ENCODE data around the gene PPP1R15A. TPM values are rescaled to one million over a fixed set of nuclear protein-coding genes. Genes with fewer than 3 reads are reported as not detected.
"Not testable (repeated sequence)": the region's sequence is repeated elsewhere in the genome, so short reads cannot be mapped to it uniquely, and the experiment has no call there.

The PPP1R15A gene
- total RNA-seq, 2 experiments from 2014 or later, result 60.8 to 65.4 TPM

DNA sequence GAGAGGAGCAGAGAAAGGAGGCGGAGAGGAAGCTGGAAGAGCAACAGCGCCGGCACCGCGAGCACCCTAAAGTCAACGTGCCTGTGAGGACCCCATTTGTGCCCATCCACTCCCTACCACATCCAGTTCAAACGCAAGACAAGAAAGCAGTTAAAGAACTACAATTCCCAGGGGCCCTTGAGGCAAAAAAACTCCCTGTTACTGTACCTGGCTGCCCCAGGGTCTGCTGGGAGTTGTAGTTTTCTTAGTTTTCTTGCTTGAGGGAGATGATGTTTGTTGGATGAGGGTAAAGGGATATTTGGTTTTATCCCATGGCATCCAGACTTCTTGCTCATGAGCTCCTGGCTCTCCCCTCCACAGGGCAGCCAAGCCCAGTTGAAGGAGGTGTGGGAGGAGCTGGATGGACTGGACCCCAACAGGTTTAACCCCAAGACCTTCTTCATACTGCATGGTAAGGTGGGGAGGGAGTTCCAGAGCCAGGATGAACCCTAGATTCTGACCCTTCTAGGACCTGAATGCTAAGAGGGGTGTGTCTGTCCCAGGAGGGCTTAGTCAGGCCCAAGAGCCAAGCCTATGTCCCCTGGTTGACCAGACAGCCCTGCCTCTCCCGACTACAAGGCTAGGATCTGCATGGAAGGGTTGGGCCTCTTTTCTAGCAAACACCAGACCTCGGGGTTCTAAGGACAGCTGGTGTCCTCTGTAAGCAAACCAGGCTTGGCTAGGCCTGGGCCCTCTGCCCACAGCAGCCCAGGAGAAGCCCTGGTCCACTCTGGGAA, 41.1 kb downstream of the PPP1R15A start:
- H3K4me1 Mint-ChIP-seq, result no peaks in the 10 kb centered on the region
- no peak overlapping the region for H3K4me3 Mint-ChIP-seq
- no peak for DNase-seq
- no peaks in the 10 kb centered on the region for H3K9me3 Mint-ChIP-seq
- no peak overlapping the region for H3K27ac Mint-ChIP-seq
- H3K27me3 Mint-ChIP-seq, result no peaks in the 10 kb centered on the region
- peaks cover 35% of the 10 kb centered on the region for H3K36me3 Mint-ChIP-seq

DNA sequence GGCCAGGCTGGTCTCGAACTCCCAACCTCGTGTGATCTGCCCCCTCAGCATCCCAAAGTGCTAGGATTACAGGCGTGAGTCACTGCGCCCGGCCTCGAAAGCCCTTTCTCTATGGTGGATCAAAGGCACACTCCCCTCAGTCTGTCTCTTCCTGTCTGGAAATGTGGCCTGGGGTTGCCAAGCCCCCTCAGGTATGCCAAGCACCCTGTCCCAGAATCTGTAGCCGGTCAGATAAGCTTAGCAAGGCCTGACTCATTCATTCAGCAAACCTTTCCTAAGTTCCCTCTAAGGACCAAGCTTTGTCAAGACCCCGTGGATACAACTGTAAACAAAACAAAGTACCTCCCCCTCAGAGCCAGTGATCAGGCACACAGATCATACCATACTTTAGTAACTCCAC, 42.0 kb downstream of the PPP1R15A start:
- Mint-ChIP-seq H3K9me3 (no peaks in the 10 kb centered on the region), H3K4me1 (no peaks in the 10 kb centered on the region), H3K27ac (no peak overlapping the region), H3K36me3 (peaks cover 41% of the 10 kb centered on the region), H3K27me3 (no peaks in the 10 kb centered on the region), H3K4me3 (no peak overlapping the region)
- no peak for DNase-seq

DNA sequence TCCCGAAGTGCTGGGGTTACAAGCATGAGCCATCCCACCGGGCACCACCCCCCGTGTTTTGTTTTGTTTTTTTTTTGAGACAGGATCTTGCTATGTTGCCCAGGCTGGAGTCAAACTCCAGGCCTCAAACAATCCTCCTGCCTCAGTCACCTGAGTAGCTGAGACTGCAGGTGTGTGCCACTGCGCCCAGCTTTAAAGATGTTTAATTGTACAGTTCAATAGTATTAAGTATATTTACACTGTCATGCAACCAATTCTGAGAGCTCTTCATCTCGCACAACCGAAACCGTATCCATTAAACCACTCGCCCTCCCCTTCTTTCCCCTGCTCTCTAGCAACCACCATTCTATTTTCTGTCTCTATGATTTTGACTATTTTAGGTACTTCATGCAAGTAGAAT, 43.5 kb downstream of the PPP1R15A start:
- H3K27me3 Mint-ChIP-seq, result no peaks in the 10 kb centered on the region
- H3K4me1 Mint-ChIP-seq, result no peaks in the 10 kb centered on the region
- H3K36me3 Mint-ChIP-seq, result peaks cover 33% of the 10 kb centered on the region
- H3K9me3 Mint-ChIP-seq, result no peaks in the 10 kb centered on the region
- no peak overlapping the region for H3K4me3 Mint-ChIP-seq
- DNase-seq, result no peak
- H3K27ac Mint-ChIP-seq, result no peak overlapping the region

GRCh38 chr19:48918071-48918470, 45.9 kb downstream of the PPP1R15A start:
- Mint-ChIP-seq H3K4me3 (no peak overlapping the region), H3K27me3 (no peaks in the 10 kb centered on the region), H3K9me3 (no peaks in the 10 kb centered on the region), H3K36me3 (peaks cover 18% of the 10 kb centered on the region), H3K27ac (no peak overlapping the region), H3K4me1 (no peaks in the 10 kb centered on the region)
- no peak for DNase-seq

- Mint-ChIP-seq H3K27ac (no peak overlapping the region), H3K4me3 (no peak overlapping the region), H3K36me3 (peaks cover 18% of the 10 kb centered on the region), H3K9me3 (no peaks in the 10 kb centered on the region), H3K27me3 (no peaks in the 10 kb centered on the region), H3K4me1 (no peaks in the 10 kb centered on the region)
- no peak for DNase-seq
Observed at GRCh38 chr19:48918801-48919247, 46.6 kb downstream of the PPP1R15A start.

GRCh38 chr19:48919271-48919670, 47.0 kb downstream of the PPP1R15A start:
- not testable (repeated sequence) for H3K4me1 Mint-ChIP-seq, H3K27ac Mint-ChIP-seq, H3K9me3 Mint-ChIP-seq, H3K27me3 Mint-ChIP-seq, DNase-seq, H3K4me3 Mint-ChIP-seq
- peaks cover 14% of the 10 kb centered on the region for H3K36me3 Mint-ChIP-seq

- Mint-ChIP-seq H3K27ac (peak overlapping the region; percentile 16), H3K36me3 (peaks cover 10% of the 10 kb centered on the region), H3K9me3 (no peaks in the 10 kb centered on the region), H3K27me3 (no peaks in the 10 kb centered on the region), H3K4me1 (no peaks in the 10 kb centered on the region), H3K4me3 (no peak overlapping the region)
- no peak for DNase-seq
Observed at GRCh38 chr19:48920949-48921348, 48.7 kb downstream of the PPP1R15A start.

DNA sequence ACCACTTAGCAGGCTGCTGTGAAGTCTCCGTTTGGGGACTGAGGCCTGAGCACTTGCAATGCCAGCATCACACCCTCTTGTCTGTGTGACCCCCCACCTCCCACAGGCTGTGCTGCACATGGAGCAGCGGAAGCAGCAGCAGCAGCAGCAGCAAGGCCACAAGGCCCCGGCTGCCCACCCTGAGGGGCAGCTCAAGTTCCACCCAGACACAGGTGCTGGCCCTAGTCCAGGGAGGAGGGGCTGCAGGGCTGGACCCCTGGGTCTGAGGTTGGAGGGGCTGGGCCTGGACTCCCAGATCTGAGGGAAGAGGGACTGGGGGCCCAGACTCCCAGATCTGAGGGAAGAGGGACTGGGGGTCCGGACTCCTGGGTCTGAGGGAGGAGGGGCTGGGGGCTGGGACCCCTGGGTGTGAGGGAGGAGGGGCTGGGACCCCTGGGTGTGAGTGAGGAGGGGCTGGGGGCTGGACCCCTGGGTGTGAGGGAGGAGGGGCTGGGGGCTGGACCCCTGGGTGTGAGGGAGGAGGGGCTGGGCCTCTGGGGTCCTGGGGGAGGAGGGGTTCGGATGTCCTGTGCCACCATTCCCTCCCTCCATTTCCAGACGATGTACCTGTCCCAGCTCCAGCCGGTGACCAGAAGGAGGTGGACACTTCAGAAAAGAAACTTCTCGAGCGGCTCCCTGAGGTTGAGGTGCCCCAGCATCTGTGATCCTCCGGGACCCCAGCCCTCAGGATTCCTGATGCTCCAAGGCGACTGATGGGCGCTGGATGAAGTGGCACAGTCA, 49.7 kb downstream of the PPP1R15A start:
- Mint-ChIP-seq H3K36me3 (peaks cover 9% of the 10 kb centered on the region), H3K4me1 (peaks cover 2% of the 10 kb centered on the region), H3K4me3 (no peak overlapping the region), H3K9me3 (no peaks in the 10 kb centered on the region), H3K27ac (no peak overlapping the region), H3K27me3 (no peaks in the 10 kb centered on the region)
- no peak for DNase-seq

- Mint-ChIP-seq H3K9me3 (no peaks in the 10 kb centered on the region), H3K27me3 (no peaks in the 10 kb centered on the region), H3K4me1 (peaks cover 4% of the 10 kb centered on the region), H3K36me3 (peaks cover 9% of the 10 kb centered on the region), H3K4me3 (no peak overlapping the region), H3K27ac (peak overlapping the region; percentile 65)
- DNase-seq, result no peak
Observed at GRCh38 chr19:48922548-48923490, 50.6 kb downstream of the PPP1R15A start.

DNA sequence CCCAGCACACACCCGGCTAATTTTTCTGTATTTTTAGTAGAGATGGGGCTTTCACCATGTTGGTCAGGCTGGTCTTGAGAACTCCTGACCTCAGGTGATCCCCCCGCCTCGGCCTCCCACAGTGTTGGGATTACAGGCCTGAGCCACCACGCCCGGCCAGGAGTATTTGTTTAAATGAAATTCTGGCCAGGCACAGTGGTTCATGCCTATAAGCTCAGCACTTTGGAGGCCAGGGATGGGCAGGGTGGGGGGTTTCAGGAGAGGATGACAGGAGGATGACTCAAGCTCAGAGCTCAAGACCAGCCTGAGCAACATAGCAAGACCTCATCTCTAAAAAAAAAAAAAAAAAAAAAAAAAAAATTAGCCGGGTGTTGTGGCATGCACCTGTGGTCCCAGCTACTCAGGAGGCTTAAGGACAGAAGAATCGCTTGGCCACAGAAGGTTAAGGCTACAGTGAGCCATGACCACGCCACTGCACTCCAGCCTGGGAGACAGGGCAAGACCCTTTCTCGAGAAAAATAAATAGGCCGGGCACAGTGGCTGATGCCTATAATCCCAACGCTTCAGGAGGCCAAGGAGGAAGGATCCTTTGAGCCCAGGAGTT, 53.1 kb downstream of the PPP1R15A start:
- Mint-ChIP-seq H3K36me3 (peaks cover 3% of the 10 kb centered on the region), H3K27me3 (no peaks in the 10 kb centered on the region), H3K27ac (no peak overlapping the region), H3K4me1 (peaks cover 4% of the 10 kb centered on the region), H3K9me3 (no peaks in the 10 kb centered on the region), H3K4me3 (no peak overlapping the region)
- DNase-seq, result no peak

Other genes starting within 250 kb of the PPP1R15A start
- 10 to 100 TPM in 1 of 2 experiments, 1 to 10 TPM in 1; 9.3 to 10.1 TPM for gene DBP, start 235.0 kb upstream of the PPP1R15A start, total RNA-seq
- 10 to 100 TPM; 11.9 to 14.1 TPM for gene CA11, start 226.2 kb upstream of the PPP1R15A start, total RNA-seq
- under 1 TPM; 0.21 to 0.24 TPM for gene NTN5, start 199.4 kb upstream of the PPP1R15A start, total RNA-seq
- not detected for gene FUT2, start 176.4 kb upstream of the PPP1R15A start, total RNA-seq
- under 1 TPM; 0.41 to 0.46 TPM for gene MAMSTR, start 152.7 kb upstream of the PPP1R15A start, total RNA-seq
- gene RASIP1, start 131.8 kb upstream of the PPP1R15A start, total RNA-seq, result under 1 TPM; 0.40 to 0.49 TPM
- not detected for gene IZUMO1, start 125.5 kb upstream of the PPP1R15A start, total RNA-seq
- gene FUT1, start 119.8 kb upstream of the PPP1R15A start, total RNA-seq, result under 1 TPM; 0.06 to 0.12 TPM
- gene FGF21, start 116.9 kb upstream of the PPP1R15A start, total RNA-seq, result not detected
- 10 to 100 TPM; 62.6 to 63.6 TPM for gene BCAT2, start 61.4 kb upstream of the PPP1R15A start, total RNA-seq
- gene HSD17B14, start 35.9 kb upstream of the PPP1R15A start, total RNA-seq, result under 1 TPM; 0.35 to 0.66 TPM
- gene PLEKHA4, start 3.8 kb upstream of the PPP1R15A start, total RNA-seq, result 1 to 10 TPM; 5.8 to 7.6 TPM
- under 1 TPM; 0.12 to 0.16 TPM for gene TULP2, start 26.3 kb downstream of the PPP1R15A start, total RNA-seq
- 10 to 100 TPM; 90.6 to 91.7 TPM for gene NUCB1, start 27.9 kb downstream of the PPP1R15A start, total RNA-seq
- 1 to 10 TPM in 1 of 2 experiments, under 1 TPM in 1; 0.74 to 1.1 TPM for gene DHDH, start 61.3 kb downstream of the PPP1R15A start, total RNA-seq
- gene BAX, start 82.5 kb downstream of the PPP1R15A start, total RNA-seq, result 100 to 1,000 TPM; 191 TPM
- gene FTL, start 92.9 kb downstream of the PPP1R15A start, total RNA-seq, result 1,000 to 10,000 TPM; 1,137 to 1,177 TPM
- gene GYS1, start 120.9 kb downstream of the PPP1R15A start, total RNA-seq, result 10 to 100 TPM; 48.9 to 57.6 TPM
- gene RUVBL2, start 121.5 kb downstream of the PPP1R15A start, total RNA-seq, result 100 to 1,000 TPM; 187 to 189 TPM
- gene LHB, start 144.7 kb downstream of the PPP1R15A start, total RNA-seq, result not detected
- not detected for gene CGB3, start 151.9 kb downstream of the PPP1R15A start, total RNA-seq
- not detected for gene CGB2, start 159.5 kb downstream of the PPP1R15A start, total RNA-seq
- not detected for gene CGB1, start 164.5 kb downstream of the PPP1R15A start, total RNA-seq
- not detected for gene CGB5, start 171.4 kb downstream of the PPP1R15A start, total RNA-seq
- gene CGB8, start 176.7 kb downstream of the PPP1R15A start, total RNA-seq, result not detected
- not detected for gene CGB7, start 185.3 kb downstream of the PPP1R15A start, total RNA-seq
- not detected for gene NTF4, start 192.4 kb downstream of the PPP1R15A start, total RNA-seq
- not detected for gene KCNA7, start 200.3 kb downstream of the PPP1R15A start, total RNA-seq
- 100 to 1,000 TPM; 205 to 230 TPM for gene SNRNP70, start 213.0 kb downstream of the PPP1R15A start, total RNA-seq
- gene LIN7B, start 241.9 kb downstream of the PPP1R15A start, total RNA-seq, result 1 to 10 TPM; 2.2 to 2.5 TPM
- gene C19orf73, start 246.7 kb downstream of the PPP1R15A start, total RNA-seq, result 1 to 10 TPM; 1.0 to 1.3 TPM
- gene PPFIA3, start 247.1 kb downstream of the PPP1R15A start, total RNA-seq, result 1 to 10 TPM; 3.2 to 4.3 TPM